A549 treated with AZD2906 at 1 μM for 4 hours (cell line): ENCODE measurements around the gene WDR55. TPM values are rescaled to one million over a fixed set of nuclear protein-coding genes. Genes with fewer than 3 reads are reported as not detected.

Experiments
- total RNA-seq: library from RNA; stranded (reverse); fragments of 200-300 nt; extraction: Qiagen RNA extraction; gene quantifications from 5 replicates; pipeline ENCODE4 v1.2.3, GENCODE V29; 2022

The WDR55 gene
- 27.3 to 29.3 TPM (median 27.7 TPM) in 5 replicates for total RNA-seq

GRCh38 chr5:140664359-140665119, at the start of gene WDR55:
Gene WDR55 (plus strand): TSS chr5:140664904. CDS start chr5:140664913, 9 bp downstream.

GRCh38 chr5:140633021-140633471, 31.7 kb upstream of the WDR55 start, which contains the start of gene CD14:
Gene CD14 (minus strand): TSS chr5:140633175. CDS start chr5:140633071, 104 bp downstream.

GRCh38 chr5:140639148-140639981, 25.3 kb upstream of the WDR55 start, which contains the start of gene TMCO6:
Gene TMCO6 (plus strand): TSS chr5:140639451. CDS start chr5:140639528, 77 bp downstream.

GRCh38 chr5:140673187-140673976, 8.7 kb downstream of the WDR55 start, which contains the start of gene DND1:
Gene DND1 (minus strand): TSS chr5:140673576. CDS start chr5:140673542, 34 bp downstream.

GRCh38 chr5:140690941-140691924, 26.5 kb downstream of the WDR55 start, which contains the start of the genes HARS1 and HARS2:
Gene HARS1 (minus strand): TSS chr5:140691370. CDS start chr5:140691304, 66 bp downstream.
Gene HARS2 (plus strand): TSS chr5:140691455. CDS start chr5:140691649, 194 bp downstream.

GRCh38 chr5:140700177-140701144, 35.8 kb downstream of the WDR55 start, which contains the start of gene ZMAT2:
Gene ZMAT2 (plus strand): TSS chr5:140700447. CDS start chr5:140700461, 14 bp downstream.

Other genes starting within 250 kb of the WDR55 start
- 1.4 to 3.2 TPM (median 2.3 TPM) in 5 replicates for gene EIF4EBP3, start 117.2 kb upstream of the WDR55 start, total RNA-seq
- gene SRA1, start 107.4 kb upstream of the WDR55 start, total RNA-seq = 36.5 to 50.1 TPM (median 40.3 TPM) in 5 replicates
- gene APBB3, start 100.3 kb upstream of the WDR55 start, total RNA-seq = 3.6 to 7.1 TPM (median 5.5 TPM) in 5 replicates
- gene SLC35A4, start 100.1 kb upstream of the WDR55 start, total RNA-seq = 75.7 to 87.0 TPM (median 80.0 TPM) in 5 replicates
- gene CD14, start 31.7 kb upstream of the WDR55 start, total RNA-seq = 3.2 to 4.2 TPM (median 4.0 TPM) in 5 replicates
- 10.6 to 14.5 TPM (median 12.3 TPM) in 5 replicates for gene TMCO6, start 25.5 kb upstream of the WDR55 start, total RNA-seq
- 100 to 127 TPM (median 113 TPM) in 5 replicates for gene NDUFA2, start 17.3 kb upstream of the WDR55 start, total RNA-seq
- 84.1 to 119 TPM (median 90.9 TPM) in 5 replicates for gene IK, start 17.1 kb upstream of the WDR55 start, total RNA-seq
- 0.42 to 0.92 TPM (median 0.60 TPM) in 5 replicates for gene DND1, start 8.7 kb downstream of the WDR55 start, total RNA-seq
- 71.6 to 81.2 TPM (median 75.8 TPM) in 5 replicates for gene HARS1, start 26.5 kb downstream of the WDR55 start, total RNA-seq
- gene HARS2, start 26.6 kb downstream of the WDR55 start, total RNA-seq = 34.5 to 42.0 TPM (median 36.8 TPM) in 5 replicates
- gene ZMAT2, start 35.5 kb downstream of the WDR55 start, total RNA-seq = 77.3 to 107 TPM (median 81.6 TPM) in 5 replicates
- gene PCDHA1, start 121.2 kb downstream of the WDR55 start, total RNA-seq = 0.14 to 0.26 TPM (median 0.22 TPM) in 5 replicates
- gene PCDHA2, start 129.9 kb downstream of the WDR55 start, total RNA-seq = 0.02 to 0.09 TPM (median 0.06 TPM) in 5 replicates
- 0.82 to 1.0 TPM (median 0.93 TPM) in 5 replicates for gene PCDHA3, start 136.2 kb downstream of the WDR55 start, total RNA-seq
- 1.5 to 2.0 TPM (median 1.8 TPM) in 5 replicates for gene PCDHA4, start 142.2 kb downstream of the WDR55 start, total RNA-seq
- gene PCDHA5, start 156.7 kb downstream of the WDR55 start, total RNA-seq = 0.60 to 0.89 TPM (median 0.70 TPM) in 5 replicates
- gene PCDHA6, start 163.1 kb downstream of the WDR55 start, total RNA-seq = 0.03 to 0.07 TPM (median 0.07 TPM) in 5 replicates
- 0.06 to 0.12 TPM (median 0.08 TPM) in 5 replicates for gene PCDHA7, start 169.4 kb downstream of the WDR55 start, total RNA-seq
- gene PCDHA8, start 176.3 kb downstream of the WDR55 start, total RNA-seq = 0.02 to 0.09 TPM (median 0.07 TPM) in 5 replicates
- 0.01 TPM in 2 of 5 replicates, not detected in the others for gene PCDHA9, start 183.5 kb downstream of the WDR55 start, total RNA-seq
- gene PCDHA10, start 191.0 kb downstream of the WDR55 start, total RNA-seq = 0.01 to 0.02 TPM (median 0.01 TPM) in 3 of 5 replicates, not detected in the others
- gene PCDHA11, start 204.1 kb downstream of the WDR55 start, total RNA-seq = 0.04 to 0.24 TPM (median 0.08 TPM) in 5 replicates
- 3.0 to 3.2 TPM (median 3.1 TPM) in 5 replicates for gene PCDHA12, start 210.4 kb downstream of the WDR55 start, total RNA-seq
- 0.03 to 0.06 TPM (median 0.05 TPM) in 5 replicates for gene PCDHA13, start 217.2 kb downstream of the WDR55 start, total RNA-seq